Fibroblast of lung (primary cell): ENCODE measurements around the gene NDUFS7. TPM values are rescaled to one million over a fixed set of nuclear protein-coding genes. Genes with fewer than 3 reads are reported as not detected.
A peak's percentile ranks its signal among the peaks of the same experiment; 100 is the strongest.

Source experiments
- DNase-seq, 2 donors: peaks; one replicate each; pipeline versions ENCODE4 v3.0.0 to v3.0.0-alpha.2; 2010; ENCODE audit warnings: low read depth in 2 of 2
- H2AFZ ChIP-seq: 2 replicates; pipeline ENCODE4 v1.5.1; 2012; ENCODE audit warnings: low read length, control low read depth, inconsistent platforms
- H3K27ac ChIP-seq: 2 replicates; pipeline ENCODE4 v1.5.1; 2011; ENCODE audit warnings: low read length, control low read depth; ENCODE audit not compliant: insufficient read depth
- H3K27me3 ChIP-seq: 2 replicates; pipeline ENCODE4 v1.5.1; 2011; ENCODE audit warnings: mild to moderate bottlenecking, low read length; ENCODE audit not compliant: control insufficient read depth, insufficient read depth
- H3K36me3 ChIP-seq: 2 replicates; pipeline ENCODE4 v1.5.1; 2011; ENCODE audit warnings: low read length; ENCODE audit not compliant: control insufficient read depth, insufficient read depth
- H3K4me1 ChIP-seq: 2 replicates; pipeline ENCODE4 v1.5.1; 2011; ENCODE audit warnings: low read length; ENCODE audit not compliant: control insufficient read depth, insufficient read depth; ENCODE audit errors: extremely low read depth
- H3K4me2 ChIP-seq: 2 replicates; pipeline ENCODE4 v1.5.1; 2011; ENCODE audit warnings: low read length, control low read depth; ENCODE audit not compliant: insufficient read depth; ENCODE audit errors: extremely low read depth
- H3K4me3 ChIP-seq, 4 experiments: fragments of 200-600 bp in 1 of 4; sonication (generic) in 1 of 4; replicated peaks in 1 of 4; 2 replicates each; pipeline ENCODE4 v1.5.1; 2011 to 2016; ENCODE audit warnings: low read length in 4 of 4, low read depth in 3 of 4, mild to moderate bottlenecking in 3 of 4, control low read depth in 2 of 4, inconsistent platforms in 1 of 4, mixed read lengths in 1 of 4; ENCODE audit not compliant: insufficient read depth in 1 of 4; ENCODE audit errors: control extremely low read depth in 1 of 4
- H3K79me2 ChIP-seq: 2 replicates; pipeline ENCODE4 v1.5.1; 2012; ENCODE audit warnings: mild to moderate bottlenecking, low read length, inconsistent platforms; ENCODE audit not compliant: control insufficient read depth, insufficient read depth
- H3K9ac ChIP-seq: 2 replicates; pipeline ENCODE4 v1.5.1; 2011; ENCODE audit warnings: mild to moderate bottlenecking, low read length, control low read depth; ENCODE audit not compliant: insufficient read depth
- H3K9me3 ChIP-seq: 2 replicates; pipeline ENCODE4 v1.5.1; 2012; ENCODE audit warnings: low read depth, low read length; ENCODE audit not compliant: control insufficient read depth, insufficient read depth
- H4K20me1 ChIP-seq: 2 replicates; pipeline ENCODE4 v1.5.1; 2011; ENCODE audit warnings: low read length; ENCODE audit not compliant: control insufficient read depth, insufficient read depth; ENCODE audit errors: extremely low read depth
- CTCF ChIP-seq, 2 donors: IDR thresholded peaks in 1 of 2; conservative IDR thresholded peaks in 1 of 2; 1 replicate in 1 of 2; 2 replicates in 1 of 2; pipeline ENCODE4 v1.5.1; 2011 to 2012; ENCODE audit warnings: low read length in 2 of 2, control low read depth in 1 of 2, inconsistent platforms in 1 of 2, low read depth in 1 of 2, mild to moderate bottlenecking in 1 of 2
- EZH2 ChIP-seq: IDR thresholded peaks from 2 replicates; pipeline ENCODE4 v1.5.1; 2012; ENCODE audit warnings: low read length, control low read depth, mild to moderate bottlenecking; ENCODE audit errors: missing control alignments
- polyA plus RNA-seq, 2 donors: library from polyadenylated mRNA; depleted of rRNA in 1 of 2; stranded (reverse) in 1 of 2; unstranded in 1 of 2; fragments of >200 nt; gene quantifications; 2 replicates each; pipeline ENCODE4 v1.2.1, GENCODE V29; 2011 to 2012; ENCODE audit warnings: missing spikeins in 1 of 2
- total RNA-seq: library from RNA; depleted of rRNA; stranded (reverse); fragments of >200 nt; gene quantifications from 2 replicates; pipeline ENCODE4 v1.2.1, GENCODE V29; 2014

The NDUFS7 gene
- total and polyA plus RNA-seq, 2 donors (not counting 1 experiment from before 2014, with no cell fraction given) = 29.6 to 71.2 TPM

- Histone ChIP-seq H3K4me2 (no peak overlapping the region), H3K4me1 (no peaks in the 10 kb centered on the region), H3K27ac (no peak overlapping the region), H4K20me1 (no peaks in the 10 kb centered on the region), H3K79me2 (no peaks in the 10 kb centered on the region), H3K9me3 (no peaks in the 10 kb centered on the region), H2AFZ (no peak overlapping the region), H3K27me3 (no peaks in the 10 kb centered on the region), H3K36me3 (no peaks in the 10 kb centered on the region), H3K4me3 (no peak overlapping the region), H3K9ac (no peak overlapping the region)
- no peak for DNase-seq
- TF ChIP-seq EZH2 = no peak
- no peak for TF ChIP-seq CTCF (conservative IDR thresholded peaks at IDR 0.05 in 1 of 2, IDR thresholded peaks at IDR 0.05 in 1 of 2; ENCODE audit: low read depth in 1 of 2, low read length in 2 of 2)
These were observed 16.0 kb downstream of the NDUFS7 start for GRCh38 chr19:1399745-1400144.

GRCh38 chr19:1400281-1401137 lies 16.8 kb downstream of the NDUFS7 start:
- Histone ChIP-seq H3K9me3 (no peaks in the 10 kb centered on the region), H3K27ac (no peak overlapping the region), H3K79me2 (no peaks in the 10 kb centered on the region), H3K9ac (peak overlapping the region; percentile 49), H3K4me2 (peak overlapping the region; percentile 83), H4K20me1 (no peaks in the 10 kb centered on the region), H2AFZ (no peak overlapping the region), H3K36me3 (no peaks in the 10 kb centered on the region), H3K4me1 (no peaks in the 10 kb centered on the region), H3K4me3 (peak overlapping the region; percentile 22 to 77 (median 53)), H3K27me3 (no peaks in the 10 kb centered on the region)
- DNase-seq = no peak
- TF ChIP-seq CTCF (conservative IDR thresholded peaks at IDR 0.05 in 1 of 2, IDR thresholded peaks at IDR 0.05 in 1 of 2; ENCODE audit: low read depth in 1 of 2, low read length in 2 of 2) (no peak), EZH2 (no peak)

GRCh38 chr19:1401138-1401888 lies 17.6 kb downstream of the NDUFS7 start, which contains the start of gene GAMT:
TSS of gene GAMT (minus strand) at chr19:1401542. CDS start at chr19:1401476, 66 bp downstream.
- Histone ChIP-seq H3K4me3 (peak within 1 kb of the TSS; percentile 22 to 77 (median 54)), H4K20me1 (no peaks in the 10 kb centered on the region), H3K4me1 (no peaks in the 10 kb centered on the region), H3K27ac (no peak within 1 kb of the TSS), H3K9ac (peak within 1 kb of the TSS; percentile 49), H3K79me2 (no peaks in the 10 kb centered on the region), H3K36me3 (no peaks in the 10 kb centered on the region), H3K4me2 (peak within 1 kb of the TSS; percentile 83), H3K9me3 (no peaks in the 10 kb centered on the region), H2AFZ (no peak within 1 kb of the TSS), H3K27me3 (no peaks in the 10 kb centered on the region)
- TF ChIP-seq EZH2 = no peak
- TF ChIP-seq CTCF (conservative IDR thresholded peaks at IDR 0.05 in 1 of 2, IDR thresholded peaks at IDR 0.05 in 1 of 2; ENCODE audit: low read depth in 1 of 2, low read length in 2 of 2) = no peak
- DNase-seq = peak in 1 of 2 donors; percentile 37
